Activated naive CD4-positive, alpha-beta T cell treated with anti-CD3 and anti-CD28 coated beads for 36 hours (primary cell): ENCODE measurements around the gene MRLN. TPM values are rescaled to one million over a fixed set of nuclear protein-coding genes. Genes with fewer than 3 reads are reported as not detected.

Experiments used
- CTCF ChIA-PET: fragments of 350-600 bp; sonication (Branson Sonifier 250); formaldehyde crosslinking; loops from one replicate; lab custom pipeline; 2021; ENCODE audit warnings: antibody characterized with exemption; lab: Charles Lee
- DNase-seq: peaks from one replicate; pipeline ENCODE4 v3.0.0-alpha.2; 2020
- H3K27ac Mint-ChIP-seq: one replicate; pipeline ENCODE4 v1.8.0; 2021; ENCODE audit warnings: mild to moderate bottlenecking, mixed read lengths
- H3K27me3 Mint-ChIP-seq: one replicate; pipeline ENCODE4 v1.8.0; 2021; ENCODE audit warnings: low read depth, mixed read lengths
- H3K36me3 Mint-ChIP-seq: one replicate; pipeline ENCODE4 v1.8.0; 2021; ENCODE audit warnings: low read depth, mixed read lengths
- H3K4me1 Mint-ChIP-seq: one replicate; pipeline ENCODE4 v1.8.0; 2021; ENCODE audit warnings: low read depth, mixed read lengths
- H3K4me3 Mint-ChIP-seq: one replicate; pipeline ENCODE4 v1.8.0; 2021; ENCODE audit warnings: mild to moderate bottlenecking, moderate library complexity, mixed read lengths
- H3K9me3 Mint-ChIP-seq: one replicate; pipeline ENCODE4 v1.8.0; 2021; ENCODE audit warnings: mixed read lengths
- intact Hi-C: fragments of 100-400 bp; cut with micrococcal nuclease; formaldehyde crosslinking; loops from one replicate; pipeline ENCODE4 v1.15.1; 2023
- total RNA-seq, 2 experiments: library from RNA; stranded (reverse); gene quantifications; one replicate each; pipeline ENCODE4 v1.2.3, GENCODE V29; 2021

The MRLN gene
- total RNA-seq, 2 experiments from 2014 or later: not detected

GRCh38 chr10:59713196-59713821 is 39.9 kb downstream of the MRLN start:
- no peak for DNase-seq
- intact Hi-C loops: no loop called here
- Mint-ChIP-seq H3K4me3 (no peak overlapping the region), H3K9me3 (no peaks in the 10 kb centered on the region), H3K36me3 (no peaks in the 10 kb centered on the region), H3K4me1 (peaks cover 8% of the 10 kb centered on the region), H3K27me3 (peaks cover 51% of the 10 kb centered on the region), H3K27ac (no peak overlapping the region)
- CTCF ChIA-PET: no interaction called here

DNA sequence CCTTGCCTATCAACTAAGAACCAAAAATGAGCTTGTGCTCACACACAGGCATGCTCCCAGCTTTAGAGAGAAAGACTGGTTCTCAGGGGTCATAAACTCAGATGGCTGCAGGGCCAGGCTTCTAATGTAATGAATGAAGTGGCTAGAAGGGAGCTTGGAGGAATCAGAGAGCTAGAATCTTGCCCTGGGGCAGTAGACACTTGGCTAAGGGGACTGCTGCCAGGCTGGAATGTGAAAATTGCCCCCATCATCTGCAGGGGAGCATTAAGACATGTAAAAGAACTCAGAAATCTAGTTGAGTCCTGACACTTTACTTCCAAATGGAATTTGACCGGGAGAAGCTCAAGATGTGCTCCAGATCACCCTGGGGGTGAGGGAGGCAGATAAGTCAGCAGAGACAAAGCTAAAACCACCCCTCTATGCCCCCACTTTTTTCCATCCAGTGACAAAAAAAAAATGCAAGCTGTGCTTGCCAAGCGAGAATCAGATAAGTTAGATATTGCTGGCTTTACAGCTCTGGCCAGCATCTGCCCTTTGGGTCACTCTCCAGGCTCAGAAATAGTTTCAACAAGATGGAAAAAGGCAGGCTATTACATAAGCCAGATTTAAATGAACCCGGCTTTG is 41.3 kb downstream of the MRLN start:
- Mint-ChIP-seq H3K36me3 (no peaks in the 10 kb centered on the region), H3K27me3 (peaks cover 59% of the 10 kb centered on the region), H3K4me1 (peaks cover 8% of the 10 kb centered on the region), H3K9me3 (no peaks in the 10 kb centered on the region), H3K4me3 (no peak overlapping the region), H3K27ac (no peak overlapping the region)
- intact Hi-C loops: no loop called here
- DNase-seq: no peak
- CTCF ChIA-PET: interaction anchor here (0.8 kb wide), 1 partner anchor 72 kb away, joined by 3 read pairs; no protein-coding TSS in a partner anchor

- CTCF ChIA-PET: interaction anchor here (0.6 to 1.7 kb wide), 8 partner anchors 8 to 198 kb away, joined by 3 to 8 read pairs (median 3); partner anchors contain the start of gene CCDC6
- H3K27ac Mint-ChIP-seq: no peak within 1 kb of the TSS
- H3K4me1 Mint-ChIP-seq: peaks cover 8% of the 10 kb centered on the region
- peak within 1 kb of the TSS; percentile 72 for H3K4me3 Mint-ChIP-seq
- H3K9me3 Mint-ChIP-seq: no peaks in the 10 kb centered on the region
- intact Hi-C loops: loop anchor here (1.0 to 5.0 kb wide), 6 partner anchors 82 to 1442 kb away; partner anchors contain the start of genes CCDC6, CDK1, CISD1 and IPMK
- DNase-seq: peak; percentile 89
- H3K36me3 Mint-ChIP-seq: no peaks in the 10 kb centered on the region
- H3K27me3 Mint-ChIP-seq: peaks cover 62% of the 10 kb centered on the region
These were observed 43.7 kb downstream of the MRLN start, which contains the start of gene SLC16A9 for GRCh38 chr10:59709395-59710125. Gene SLC16A9, minus strand, starts transcription at chr10:59709850. Its CDS starts 25,559 bp downstream, at chr10:59684291.

GRCh38 chr10:59708816-59709394 is 44.4 kb downstream of the MRLN start:
- intact Hi-C loops: loop anchor here (1.0 to 5.0 kb wide), 6 partner anchors 82 to 1442 kb away; partner anchors contain the start of genes CCDC6, CDK1, CISD1 and IPMK
- CTCF ChIA-PET: interaction anchor here (0.6 to 1.7 kb wide), 10 partner anchors 8 to 199 kb away, joined by 3 to 8 read pairs (median 3); partner anchors contain the start of gene CCDC6
- Mint-ChIP-seq H3K27ac (no peak overlapping the region), H3K27me3 (peaks cover 67% of the 10 kb centered on the region), H3K4me3 (peak overlapping the region; percentile 72), H3K36me3 (no peaks in the 10 kb centered on the region), H3K4me1 (peaks cover 8% of the 10 kb centered on the region), H3K9me3 (no peaks in the 10 kb centered on the region)
- DNase-seq: peak; percentile 20

DNA sequence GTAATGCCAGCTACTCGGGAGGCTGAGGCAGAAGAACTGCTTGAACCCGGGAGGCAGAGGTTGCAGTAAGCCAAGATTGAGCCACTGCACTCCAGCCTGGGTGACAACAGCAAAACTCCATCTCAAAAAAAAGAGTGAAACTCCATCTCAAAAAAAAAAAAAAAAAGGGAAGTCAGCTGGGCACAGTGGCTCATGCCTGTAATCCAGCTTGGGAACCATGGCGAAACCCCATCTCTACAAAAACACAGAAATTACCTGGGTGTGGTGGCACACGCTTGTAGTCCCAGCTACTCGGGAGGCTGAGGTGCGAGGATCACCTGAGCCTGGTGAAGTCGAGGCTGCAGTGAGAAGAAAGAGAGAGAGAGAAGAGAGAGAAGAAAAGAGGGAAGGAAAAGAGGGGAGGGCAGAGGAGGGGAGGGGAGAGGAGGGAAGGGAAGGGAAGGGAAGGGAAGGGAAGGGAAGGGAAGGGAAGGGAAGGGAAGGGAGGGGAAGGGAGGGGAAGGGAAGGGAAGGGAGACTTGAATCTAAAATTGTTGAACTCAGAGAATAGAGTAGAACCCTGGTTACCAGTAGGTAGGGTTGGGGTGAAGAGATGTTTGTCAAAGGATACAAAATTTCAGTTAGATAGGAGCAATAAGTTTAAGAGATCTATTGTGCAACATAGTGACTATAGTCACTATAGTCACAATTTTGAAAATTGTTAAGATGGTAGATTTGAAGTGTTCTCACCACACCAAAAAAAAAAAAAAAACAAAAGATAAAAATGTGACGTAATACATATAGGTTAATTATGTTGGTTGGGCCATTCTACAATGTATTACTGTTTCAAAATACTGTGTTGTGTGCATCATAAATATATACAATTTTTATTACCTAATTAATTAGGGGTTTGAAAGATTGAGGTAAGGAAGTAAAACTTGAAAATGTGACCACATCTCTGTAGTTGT is 46.1 kb downstream of the MRLN start:
- Mint-ChIP-seq H3K27me3 (peaks cover 54% of the 10 kb centered on the region), H3K4me3 (no peak overlapping the region), H3K9me3 (no peaks in the 10 kb centered on the region), H3K27ac (no peak overlapping the region), H3K4me1 (peaks cover 8% of the 10 kb centered on the region), H3K36me3 (no peaks in the 10 kb centered on the region)
- DNase-seq: no peak
- intact Hi-C loops: loop anchor here (5.0 kb wide), 4 partner anchors 80 to 1440 kb away; partner anchors contain the start of genes CISD1 and IPMK
- CTCF ChIA-PET: no interaction called here

DNA sequence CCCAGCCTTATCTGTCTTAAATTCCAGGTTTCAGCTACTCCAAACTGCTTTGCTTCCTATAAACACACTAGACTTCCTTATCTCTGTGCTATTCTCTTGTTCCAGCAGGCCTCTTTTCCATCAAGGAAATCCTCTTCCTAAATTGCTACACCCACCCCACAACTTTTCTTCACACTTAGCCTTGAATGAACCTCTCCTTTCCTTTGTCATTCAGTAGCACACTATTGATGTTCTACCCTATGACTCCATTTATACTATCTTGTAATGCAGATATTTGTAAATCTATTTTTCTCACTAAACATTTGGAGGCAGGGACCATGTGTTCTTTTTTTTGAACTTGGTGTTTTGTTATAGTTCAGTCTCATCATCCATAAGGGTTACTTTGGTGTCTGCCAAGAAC is 47.3 kb downstream of the MRLN start:
- intact Hi-C loops: loop anchor here (5.0 kb wide), 4 partner anchors 79 to 1439 kb away; partner anchors contain the start of genes CISD1 and IPMK
- Mint-ChIP-seq H3K9me3 (no peaks in the 10 kb centered on the region), H3K4me3 (no peak overlapping the region), H3K27me3 (peaks cover 50% of the 10 kb centered on the region), H3K27ac (no peak overlapping the region), H3K36me3 (no peaks in the 10 kb centered on the region), H3K4me1 (peaks cover 8% of the 10 kb centered on the region)
- no peak for DNase-seq
- CTCF ChIA-PET: no interaction called here

- H3K36me3 Mint-ChIP-seq: no peaks in the 10 kb centered on the region
- no peak overlapping the region for H3K27ac Mint-ChIP-seq
- intact Hi-C loops: loop anchor here (5.0 kb wide), 4 partner anchors 77 to 1437 kb away; partner anchors contain the start of genes CISD1 and IPMK
- no peaks in the 10 kb centered on the region for H3K4me1 Mint-ChIP-seq
- CTCF ChIA-PET: no interaction called here
- no peak for DNase-seq
- H3K27me3 Mint-ChIP-seq: peaks cover 47% of the 10 kb centered on the region
- no peaks in the 10 kb centered on the region for H3K9me3 Mint-ChIP-seq
- no peak overlapping the region for H3K4me3 Mint-ChIP-seq
These were observed 48.6 kb downstream of the MRLN start for GRCh38 chr10:59704630-59705029.

DNA sequence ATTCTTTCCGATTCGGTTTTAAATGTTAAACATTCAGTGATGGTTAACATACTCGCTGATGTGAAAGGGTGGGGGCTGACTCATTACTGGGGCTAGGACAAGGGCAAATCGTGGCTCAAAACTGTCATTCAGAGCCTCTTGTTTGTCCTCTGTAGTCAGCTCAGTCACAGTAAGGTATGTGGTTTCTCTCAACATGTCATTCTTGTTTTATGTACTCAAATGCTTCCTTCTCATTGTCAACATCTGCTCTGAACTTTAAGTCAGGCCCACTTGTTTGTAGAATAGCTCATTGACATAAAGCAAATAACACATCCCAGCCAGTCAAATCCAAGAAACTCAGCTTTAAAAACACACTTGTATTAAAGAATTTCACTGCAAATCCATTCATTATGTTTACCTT is 50.9 kb downstream of the MRLN start:
- intact Hi-C loops: no loop called here
- peaks cover 40% of the 10 kb centered on the region for H3K27me3 Mint-ChIP-seq
- H3K4me3 Mint-ChIP-seq: no peak overlapping the region
- CTCF ChIA-PET: no interaction called here
- no peaks in the 10 kb centered on the region for H3K36me3 Mint-ChIP-seq
- H3K27ac Mint-ChIP-seq: no peak overlapping the region
- DNase-seq: no peak
- H3K9me3 Mint-ChIP-seq: no peaks in the 10 kb centered on the region
- H3K4me1 Mint-ChIP-seq: no peaks in the 10 kb centered on the region

- CTCF ChIA-PET: interaction anchor here (1.3 kb wide), 1 partner anchor 9 kb away, joined by 5 read pairs; the partner anchor contains the start of gene SLC16A9
These were observed 52.5 kb downstream of the MRLN start for GRCh38 chr10:59700709-59701108.

GRCh38 chr10:59698326-59698725 is 54.9 kb downstream of the MRLN start:
- no peak for DNase-seq
- CTCF ChIA-PET: no interaction called here
- H3K36me3 Mint-ChIP-seq: no peaks in the 10 kb centered on the region
- H3K4me3 Mint-ChIP-seq: no peak overlapping the region
- intact Hi-C loops: no loop called here
- no peak overlapping the region for H3K27ac Mint-ChIP-seq
- H3K27me3 Mint-ChIP-seq: peaks cover 26% of the 10 kb centered on the region
- no peaks in the 10 kb centered on the region for H3K4me1 Mint-ChIP-seq
- H3K9me3 Mint-ChIP-seq: no peaks in the 10 kb centered on the region

More at GRCh38 chr10:59700709-59701108, 52.5 kb downstream of the MRLN start:
- intact Hi-C loops: no loop called here
- Mint-ChIP-seq H3K4me1 (no peaks in the 10 kb centered on the region), H3K27ac (no peak overlapping the region), H3K9me3 (no peaks in the 10 kb centered on the region), H3K4me3 (no peak overlapping the region), H3K36me3 (no peaks in the 10 kb centered on the region), H3K27me3 (peaks cover 32% of the 10 kb centered on the region)
- no peak for DNase-seq

- Mint-ChIP-seq H3K27ac (no peak overlapping the region), H3K36me3 (no peaks in the 10 kb centered on the region), H3K9me3 (no peaks in the 10 kb centered on the region), H3K4me1 (no peaks in the 10 kb centered on the region), H3K27me3 (peaks cover 14% of the 10 kb centered on the region), H3K4me3 (no peak overlapping the region)
- intact Hi-C loops: no loop called here
- no peak for DNase-seq
- CTCF ChIA-PET: interaction anchor here (0.6 kb wide), 1 partner anchor 73 kb away, joined by 4 read pairs; no protein-coding TSS in a partner anchor
These were observed 57.6 kb downstream of the MRLN start for GRCh38 chr10:59695637-59696036.
